Vagina (tissue), 2 donors: Measurements from ENCODE around the gene PTGR3.

Experiments used
- POLR2A ChIP-seq, 2 donors: fragments of 450-650 bp; IDR thresholded peaks; one replicate each; pipeline ENCODE4 v1.6.1; 2017; ENCODE audit warnings: antibody characterized with exemption in 2 of 2, mild to moderate bottlenecking in 2 of 2, moderate library complexity in 2 of 2
- TF ChIP-seq, protein P1 (sequence below), 3 experiments: fragments of 450-650 bp in 2 of 3; fragments of 200-600 bp in 1 of 3; sonication (generic) in 1 of 3; IDR thresholded peaks; one replicate each; pipeline ENCODE4 v1.5.1; 2017 to 2019; ENCODE audit warnings: antibody characterized with exemption in 3 of 3, mild to moderate bottlenecking in 2 of 3, moderate library complexity in 2 of 3

DNA sequence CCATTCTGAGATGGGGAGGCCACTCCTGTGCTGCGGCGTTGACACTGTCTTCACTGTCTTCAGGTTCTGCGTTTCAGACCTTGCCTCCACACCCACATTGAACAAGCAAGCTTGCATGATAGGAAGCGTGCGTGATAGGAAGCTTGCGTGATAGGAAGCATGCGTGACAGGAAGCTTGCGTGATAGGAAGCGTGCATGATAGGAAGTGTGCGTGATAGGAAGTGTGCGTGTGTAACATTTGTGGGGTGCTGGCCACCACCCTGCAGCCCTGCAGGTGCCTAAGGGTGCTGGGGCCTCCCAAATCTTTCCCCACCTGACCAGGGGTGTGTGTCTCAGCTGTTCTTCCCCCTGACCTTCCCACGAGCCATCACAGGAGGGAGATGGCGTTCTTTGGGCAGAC, 27.0 kb upstream of the PTGR3 start:
- TF ChIP-seq, protein P1, sequence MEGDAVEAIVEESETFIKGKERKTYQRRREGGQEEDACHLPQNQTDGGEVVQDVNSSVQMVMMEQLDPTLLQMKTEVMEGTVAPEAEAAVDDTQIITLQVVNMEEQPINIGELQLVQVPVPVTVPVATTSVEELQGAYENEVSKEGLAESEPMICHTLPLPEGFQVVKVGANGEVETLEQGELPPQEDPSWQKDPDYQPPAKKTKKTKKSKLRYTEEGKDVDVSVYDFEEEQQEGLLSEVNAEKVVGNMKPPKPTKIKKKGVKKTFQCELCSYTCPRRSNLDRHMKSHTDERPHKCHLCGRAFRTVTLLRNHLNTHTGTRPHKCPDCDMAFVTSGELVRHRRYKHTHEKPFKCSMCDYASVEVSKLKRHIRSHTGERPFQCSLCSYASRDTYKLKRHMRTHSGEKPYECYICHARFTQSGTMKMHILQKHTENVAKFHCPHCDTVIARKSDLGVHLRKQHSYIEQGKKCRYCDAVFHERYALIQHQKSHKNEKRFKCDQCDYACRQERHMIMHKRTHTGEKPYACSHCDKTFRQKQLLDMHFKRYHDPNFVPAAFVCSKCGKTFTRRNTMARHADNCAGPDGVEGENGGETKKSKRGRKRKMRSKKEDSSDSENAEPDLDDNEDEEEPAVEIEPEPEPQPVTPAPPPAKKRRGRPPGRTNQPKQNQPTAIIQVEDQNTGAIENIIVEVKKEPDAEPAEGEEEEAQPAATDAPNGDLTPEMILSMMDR (IDR thresholded peaks at IDR 0.05), result no peak
- TF ChIP-seq POLR2A (IDR thresholded peaks at IDR 0.05), result no peak
